Panc1 (cell line): Measurements from ENCODE around the gene TMPRSS11B. TPM values are rescaled to one million over a fixed set of nuclear protein-coding genes. Genes with fewer than 3 reads are reported as not detected.

Source experiments
- ATAC-seq: fragments of 200-7000 bp; cut with Tn5 transposase; 2 replicates; pipeline ENCODE4 v1.9.1; 2020; ENCODE audit warnings: mild to moderate bottlenecking, moderate library complexity
- BruUV-seq: library from RNA; stranded (reverse); fragments of 400-500 nt; replicated peaks from 2 replicates; lab custom pipeline; 2021; lab: Mats Ljungman, UMichigan
- CTCF ChIA-PET: fragments of 300-600 bp; sonication (Branson Sonifier 250); formaldehyde crosslinking; loops from one replicate; lab custom pipeline; 2022; ENCODE audit warnings: antibody characterized with exemption; lab: Charles Lee
- POLR2A ChIA-PET: fragments of 300-600 bp; sonication (Branson Sonifier 250); formaldehyde crosslinking; loops from one replicate; lab custom pipeline; 2022; ENCODE audit warnings: antibody characterized with exemption; lab: Charles Lee
- DNase-seq: peaks from one replicate; pipeline ENCODE4 v3.0.0-alpha.2; 2010; ENCODE audit warnings: low read depth, low spot score
- H3K27ac ChIP-seq: 2 replicates; pipeline ENCODE4 v1.5.1; 2011; ENCODE audit warnings: mild to moderate bottlenecking, low read length, inconsistent platforms
- H3K27me3 ChIP-seq: fragments of 200-500 bp; sonication (Bioruptor generic); 2 replicates; pipeline ENCODE4 v1.6.0; 2014; ENCODE audit warnings: low read length, inconsistent platforms; ENCODE audit not compliant: control insufficient read depth, insufficient read depth
- H3K36me3 ChIP-seq: fragments of 200-500 bp; sonication (Bioruptor generic); 2 replicates; pipeline ENCODE4 v1.5.1; 2014; ENCODE audit warnings: inconsistent platforms, mild to moderate bottlenecking, low read length, moderate library complexity; ENCODE audit not compliant: control insufficient read depth, insufficient read depth
- H3K4me1 ChIP-seq: 2 replicates; pipeline ENCODE4 v1.5.1; 2011; ENCODE audit warnings: inconsistent platforms, mild to moderate bottlenecking, low read length, moderate library complexity; ENCODE audit not compliant: control insufficient read depth, insufficient read depth
- H3K4me3 ChIP-seq, 2 experiments: 2 replicates each; pipeline ENCODE4 v1.5.1; 2011 to 2012; ENCODE audit warnings: low read depth in 2 of 2, low read length in 2 of 2, mild to moderate bottlenecking in 2 of 2, inconsistent platforms in 1 of 2, moderate library complexity in 1 of 2
- H3K9me3 ChIP-seq: fragments of 200-500 bp; sonication (Bioruptor generic); 2 replicates; pipeline ENCODE4 v1.5.1; 2014; ENCODE audit warnings: low read depth, mild to moderate bottlenecking, inconsistent platforms, low read length, moderate library complexity; ENCODE audit not compliant: control insufficient read depth, insufficient read depth
- POLR2AphosphoS5 ChIP-seq: IDR thresholded peaks from 2 replicates; pipeline ENCODE4 v1.6.1; 2012; ENCODE audit warnings: mild to moderate bottlenecking, low read depth, low read length, moderate library complexity
- SIN3A ChIP-seq: IDR thresholded peaks from 2 replicates; pipeline ENCODE4 v1.6.1; 2012; ENCODE audit warnings: low read depth, mild to moderate bottlenecking, low read length, moderate library complexity, borderline replicate concordance; ENCODE audit not compliant: insufficient read depth
- TCF7L2 ChIP-seq: IDR thresholded peaks from 2 replicates; pipeline ENCODE4 v1.6.1; 2011; ENCODE audit warnings: mild to moderate bottlenecking, low read depth, low read length, inconsistent platforms
- in situ Hi-C: cut with HindIII; loops from 2 replicates; pipeline ENCODE4 v1.10.0; 2016; ENCODE audit warnings: low sequenced_read_pairs, low pct_unique_long_range_greater_than_20kb
- intact Hi-C: fragments of 100-400 bp; cut with micrococcal nuclease; formaldehyde crosslinking; loops from one replicate; pipeline ENCODE4 v1.10.0; 2022; ENCODE audit not compliant: unreplicated experiment
- total RNA-seq: library from RNA; stranded (reverse); gene quantifications from one replicate; pipeline ENCODE4 v1.2.1, GENCODE V29; 2021; ENCODE audit not compliant: unreplicated experiment
- TF ChIP-seq, protein P1 (sequence below), 2 experiments: IDR thresholded peaks; 2 replicates each; pipeline ENCODE4 v1.6.1; 2011 to 2012; ENCODE audit warnings: low read depth in 2 of 2, control low read depth in 1 of 2, low read length in 1 of 2, mild to moderate bottlenecking in 1 of 2, moderate library complexity in 1 of 2; ENCODE audit not compliant: insufficient read depth in 1 of 2
- TF ChIP-seq, protein P2 (sequence below): fragments of 450-650 bp; IDR thresholded peaks from 2 replicates; pipeline ENCODE4 v1.5.1; 2017; ENCODE audit warnings: mild to moderate bottlenecking

TMPRSS11B gene
- total RNA-seq, 1 experiment from 2014 or later: not detected

DNA sequence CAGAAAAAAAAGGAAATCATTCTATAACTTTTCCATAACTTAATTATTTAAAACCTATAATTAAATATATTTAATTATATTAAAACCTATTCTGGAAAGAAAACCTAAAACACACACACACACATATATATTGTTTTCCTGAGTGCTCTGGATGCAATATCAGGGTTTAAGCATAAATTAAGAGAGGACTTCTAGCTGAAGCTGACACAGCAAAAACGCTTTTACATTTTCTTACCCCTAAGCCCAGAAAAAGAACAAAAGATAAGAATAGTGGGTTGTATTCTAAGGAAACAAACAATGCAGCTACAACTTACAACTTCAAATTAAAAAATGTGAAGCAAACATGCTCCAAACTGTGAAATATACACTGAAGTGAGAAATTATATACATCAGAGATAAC is 52.3 kb downstream of the TMPRSS11B start:
- BruUV-seq: no TSS peak
- POLR2A ChIA-PET: no interaction called here
- ATAC-seq (no peak), DNase-seq (no peak)
- intact Hi-C loops: no loop called here
- no peaks in the 10 kb centered on the region for H3K4me1 ChIP-seq
- H3K36me3 ChIP-seq: no peaks in the 10 kb centered on the region
- H3K4me3 ChIP-seq: no peak overlapping the region
- CTCF ChIA-PET: no interaction called here
- no peaks in the 10 kb centered on the region for H3K9me3 ChIP-seq
- in situ Hi-C loops: no loop called here
- TF ChIP-seq, protein P1, sequence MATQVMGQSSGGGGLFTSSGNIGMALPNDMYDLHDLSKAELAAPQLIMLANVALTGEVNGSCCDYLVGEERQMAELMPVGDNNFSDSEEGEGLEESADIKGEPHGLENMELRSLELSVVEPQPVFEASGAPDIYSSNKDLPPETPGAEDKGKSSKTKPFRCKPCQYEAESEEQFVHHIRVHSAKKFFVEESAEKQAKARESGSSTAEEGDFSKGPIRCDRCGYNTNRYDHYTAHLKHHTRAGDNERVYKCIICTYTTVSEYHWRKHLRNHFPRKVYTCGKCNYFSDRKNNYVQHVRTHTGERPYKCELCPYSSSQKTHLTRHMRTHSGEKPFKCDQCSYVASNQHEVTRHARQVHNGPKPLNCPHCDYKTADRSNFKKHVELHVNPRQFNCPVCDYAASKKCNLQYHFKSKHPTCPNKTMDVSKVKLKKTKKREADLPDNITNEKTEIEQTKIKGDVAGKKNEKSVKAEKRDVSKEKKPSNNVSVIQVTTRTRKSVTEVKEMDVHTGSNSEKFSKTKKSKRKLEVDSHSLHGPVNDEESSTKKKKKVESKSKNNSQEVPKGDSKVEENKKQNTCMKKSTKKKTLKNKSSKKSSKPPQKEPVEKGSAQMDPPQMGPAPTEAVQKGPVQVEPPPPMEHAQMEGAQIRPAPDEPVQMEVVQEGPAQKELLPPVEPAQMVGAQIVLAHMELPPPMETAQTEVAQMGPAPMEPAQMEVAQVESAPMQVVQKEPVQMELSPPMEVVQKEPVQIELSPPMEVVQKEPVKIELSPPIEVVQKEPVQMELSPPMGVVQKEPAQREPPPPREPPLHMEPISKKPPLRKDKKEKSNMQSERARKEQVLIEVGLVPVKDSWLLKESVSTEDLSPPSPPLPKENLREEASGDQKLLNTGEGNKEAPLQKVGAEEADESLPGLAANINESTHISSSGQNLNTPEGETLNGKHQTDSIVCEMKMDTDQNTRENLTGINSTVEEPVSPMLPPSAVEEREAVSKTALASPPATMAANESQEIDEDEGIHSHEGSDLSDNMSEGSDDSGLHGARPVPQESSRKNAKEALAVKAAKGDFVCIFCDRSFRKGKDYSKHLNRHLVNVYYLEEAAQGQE (IDR thresholded peaks at IDR 0.05; ENCODE audit: insufficient read depth in 1 of 2, low read depth in 2 of 2, low read length in 1 of 2): no peak
- no peak for TF ChIP-seq POLR2AphosphoS5
- TF ChIP-seq, protein P2, sequence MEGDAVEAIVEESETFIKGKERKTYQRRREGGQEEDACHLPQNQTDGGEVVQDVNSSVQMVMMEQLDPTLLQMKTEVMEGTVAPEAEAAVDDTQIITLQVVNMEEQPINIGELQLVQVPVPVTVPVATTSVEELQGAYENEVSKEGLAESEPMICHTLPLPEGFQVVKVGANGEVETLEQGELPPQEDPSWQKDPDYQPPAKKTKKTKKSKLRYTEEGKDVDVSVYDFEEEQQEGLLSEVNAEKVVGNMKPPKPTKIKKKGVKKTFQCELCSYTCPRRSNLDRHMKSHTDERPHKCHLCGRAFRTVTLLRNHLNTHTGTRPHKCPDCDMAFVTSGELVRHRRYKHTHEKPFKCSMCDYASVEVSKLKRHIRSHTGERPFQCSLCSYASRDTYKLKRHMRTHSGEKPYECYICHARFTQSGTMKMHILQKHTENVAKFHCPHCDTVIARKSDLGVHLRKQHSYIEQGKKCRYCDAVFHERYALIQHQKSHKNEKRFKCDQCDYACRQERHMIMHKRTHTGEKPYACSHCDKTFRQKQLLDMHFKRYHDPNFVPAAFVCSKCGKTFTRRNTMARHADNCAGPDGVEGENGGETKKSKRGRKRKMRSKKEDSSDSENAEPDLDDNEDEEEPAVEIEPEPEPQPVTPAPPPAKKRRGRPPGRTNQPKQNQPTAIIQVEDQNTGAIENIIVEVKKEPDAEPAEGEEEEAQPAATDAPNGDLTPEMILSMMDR: no peak
- TF ChIP-seq SIN3A: no peak
- TF ChIP-seq TCF7L2: no peak
- H3K27me3 ChIP-seq: no peaks in the 10 kb centered on the region
- no peak overlapping the region for H3K27ac ChIP-seq

DNA sequence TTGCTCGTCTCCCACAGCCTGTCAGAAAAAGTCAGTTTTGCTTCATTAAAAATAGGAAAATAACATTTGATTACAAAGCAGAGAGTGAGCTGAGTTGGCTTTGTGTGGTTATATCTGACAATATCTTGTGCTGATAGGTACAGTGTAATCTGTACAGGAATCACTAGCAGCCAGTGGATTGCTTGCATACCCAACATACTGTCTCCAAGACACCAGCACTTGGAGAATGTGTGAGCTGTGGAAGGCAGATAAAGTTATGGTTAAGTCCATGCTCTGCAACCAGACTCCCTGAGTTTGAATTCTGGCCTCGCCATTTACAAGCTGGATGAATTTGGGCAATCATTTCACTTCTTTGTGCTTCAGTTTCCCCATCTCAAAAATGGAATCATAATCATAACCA is 58.3 kb downstream of the TMPRSS11B start:
- no peak overlapping the region for H3K27ac ChIP-seq
- in situ Hi-C loops: no loop called here
- CTCF ChIA-PET: no interaction called here

DNA sequence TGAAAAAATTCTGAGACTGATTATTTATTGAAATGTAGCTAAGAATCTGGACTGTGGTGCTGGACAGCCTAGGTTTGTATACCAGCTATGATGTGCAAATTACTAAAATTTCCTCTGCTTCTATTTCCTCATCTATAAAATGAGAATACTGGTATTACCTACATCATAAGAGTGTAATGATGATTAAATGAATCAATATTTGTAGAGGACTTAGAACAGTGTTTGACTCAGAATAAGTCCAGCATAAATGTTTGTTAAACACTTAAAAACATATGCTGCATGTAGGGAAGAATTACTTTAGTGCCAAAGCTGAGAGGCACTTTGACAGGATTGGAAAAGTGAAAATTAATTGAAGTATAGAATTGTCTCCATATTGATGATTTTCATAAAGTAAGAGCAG is 60.6 kb downstream of the TMPRSS11B start:
- no peak for DNase-seq
- ChIA-PET POLR2A (no interaction called here), CTCF (no interaction called here)
- no TSS peak for BruUV-seq
- intact Hi-C loops: no loop called here
- Histone ChIP-seq H3K4me3 (no peak overlapping the region), H3K4me1 (no peaks in the 10 kb centered on the region), H3K27ac (no peak overlapping the region), H3K27me3 (no peaks in the 10 kb centered on the region), H3K9me3 (no peaks in the 10 kb centered on the region), H3K36me3 (no peaks in the 10 kb centered on the region)
- TF ChIP-seq SIN3A (no peak), POLR2AphosphoS5 (no peak), TCF7L2 (no peak)
- TF ChIP-seq, protein P1 (IDR thresholded peaks at IDR 0.05; ENCODE audit: insufficient read depth in 1 of 2, low read depth in 2 of 2, low read length in 1 of 2): no peak
- TF ChIP-seq, protein P2: no peak
- in situ Hi-C loops: no loop called here
- no peak for ATAC-seq

More for the DNA sequence above, 58.3 kb downstream of the TMPRSS11B start:
- no peak overlapping the region for H3K4me3 ChIP-seq
- TF ChIP-seq POLR2AphosphoS5 (no peak), TCF7L2 (no peak), SIN3A (no peak)
- no TSS peak for BruUV-seq
- ATAC-seq (no peak), DNase-seq (no peak)
- no peaks in the 10 kb centered on the region for H3K4me1 ChIP-seq
- intact Hi-C loops: no loop called here
- no peaks in the 10 kb centered on the region for H3K36me3 ChIP-seq
- no peaks in the 10 kb centered on the region for H3K27me3 ChIP-seq
- H3K9me3 ChIP-seq: no peaks in the 10 kb centered on the region
- POLR2A ChIA-PET: no interaction called here
